Activated CD4-positive, alpha-beta T cell treated with anti-CD3 and anti-CD28 coated beads for 24 hours (primary cell): ENCODE measurements around the gene TMEM218.

Experiments
- DNase-seq, 2 donors: peaks; one replicate each; pipeline ENCODE4 v3.0.0-alpha.2; 2020; ENCODE audit warnings: low read depth in 2 of 2

Gene TMEM218

DNA sequence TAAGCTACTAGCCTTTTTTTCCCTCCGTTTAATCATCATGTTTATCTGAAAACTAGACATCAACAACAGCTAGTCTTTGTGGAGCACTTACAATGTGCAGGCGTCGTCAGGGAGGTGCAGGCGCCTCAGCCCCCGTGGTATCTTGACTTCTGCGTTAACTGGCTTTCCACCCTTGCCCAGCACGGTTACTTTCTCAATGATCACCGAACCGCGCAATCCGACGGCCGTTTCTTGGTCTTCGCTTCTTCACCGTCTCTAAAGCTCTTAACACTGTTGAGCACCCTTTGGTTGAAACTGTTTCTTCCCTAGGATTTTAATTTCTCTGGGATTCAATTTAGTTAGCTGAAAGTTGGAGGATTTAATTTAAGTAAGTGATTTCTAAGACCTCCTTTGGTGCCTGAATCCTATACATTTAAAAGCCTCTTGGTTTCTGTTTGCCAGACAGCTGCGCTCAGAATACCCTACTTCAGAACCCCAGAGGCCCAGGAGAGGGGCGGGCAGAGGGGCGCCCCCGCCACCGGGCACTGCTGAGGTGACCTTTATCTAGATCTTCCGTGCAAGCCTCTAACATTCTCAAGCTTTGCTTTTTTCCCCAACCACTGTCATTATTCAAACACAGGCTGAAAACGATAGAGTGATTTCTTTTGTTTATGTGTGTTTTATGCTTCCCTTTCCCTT, 18.0 kb upstream of the TMEM218 start:
- DNase-seq: no peak

DNA sequence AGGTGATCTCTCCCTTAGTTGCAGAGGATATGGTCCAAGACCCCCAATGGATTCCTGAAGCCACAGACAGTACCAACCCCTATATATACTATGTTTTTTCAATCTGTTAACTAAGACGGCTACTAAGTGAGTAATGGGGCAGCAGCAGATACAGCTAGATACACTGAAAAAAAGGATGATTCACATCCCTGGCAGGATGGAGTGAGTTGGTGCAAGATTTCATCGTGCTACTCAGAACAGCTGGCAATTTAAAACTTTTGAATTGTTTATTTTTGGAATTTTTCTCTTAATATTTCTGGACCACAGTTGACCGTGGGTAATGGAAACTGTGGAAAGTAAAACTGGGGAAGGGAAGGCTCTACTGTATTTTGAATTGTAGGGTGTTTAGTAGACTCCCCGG, 17.0 kb upstream of the TMEM218 start:
- no peak for DNase-seq

DNA sequence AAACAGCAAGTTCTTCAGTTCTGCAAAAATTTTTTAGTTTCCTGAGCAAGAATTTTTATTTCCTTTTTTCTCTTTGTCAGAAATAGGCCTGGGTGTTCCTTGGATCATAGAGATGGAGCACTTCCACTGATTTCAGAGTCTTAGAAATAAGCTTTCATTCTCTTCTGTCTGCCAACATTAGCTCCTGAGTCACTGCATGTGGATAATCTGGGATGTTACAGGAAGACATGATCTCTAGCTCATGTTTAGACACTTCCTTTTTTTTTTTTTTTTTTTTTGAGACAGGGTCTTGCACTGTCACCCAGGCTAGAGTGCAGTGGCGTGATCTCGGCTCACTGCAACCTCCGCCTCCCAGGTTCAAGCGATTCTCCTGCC, 13.2 kb upstream of the TMEM218 start:
- no peak for DNase-seq

DNA sequence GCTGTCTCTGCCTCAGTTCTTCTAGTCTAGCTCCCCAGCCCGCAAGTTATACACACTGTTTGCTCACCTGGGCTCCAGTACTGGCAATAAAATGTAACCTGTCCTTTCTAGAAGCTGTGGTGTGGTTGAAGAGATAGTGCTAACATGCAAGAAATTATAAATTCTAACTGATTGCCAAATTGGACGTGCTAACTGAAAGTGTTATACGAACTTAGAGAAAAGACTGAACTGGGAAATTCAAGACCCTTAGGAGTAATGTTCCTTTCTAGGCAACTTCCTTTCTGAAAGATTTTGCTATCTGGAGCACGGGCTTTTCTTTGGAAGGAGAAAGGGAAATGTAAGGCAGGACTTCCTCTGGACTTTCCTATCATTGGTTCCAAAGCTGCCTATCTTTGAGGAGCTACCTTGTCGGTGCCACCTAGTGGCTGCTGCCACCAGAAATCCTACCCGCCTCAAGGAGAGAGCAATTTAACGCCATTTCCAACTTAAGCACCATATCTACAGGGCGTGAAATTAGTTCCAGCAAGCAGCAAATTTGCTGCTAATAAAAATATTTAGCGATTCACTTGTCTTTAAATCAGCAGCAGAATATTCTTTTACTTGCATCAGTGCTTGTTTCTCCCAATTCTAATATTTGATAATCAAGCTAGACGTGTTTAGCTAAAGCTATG, 12.7 kb upstream of the TMEM218 start:
- DNase-seq: peak in 1 of 2 donors; percentile 22

DNA sequence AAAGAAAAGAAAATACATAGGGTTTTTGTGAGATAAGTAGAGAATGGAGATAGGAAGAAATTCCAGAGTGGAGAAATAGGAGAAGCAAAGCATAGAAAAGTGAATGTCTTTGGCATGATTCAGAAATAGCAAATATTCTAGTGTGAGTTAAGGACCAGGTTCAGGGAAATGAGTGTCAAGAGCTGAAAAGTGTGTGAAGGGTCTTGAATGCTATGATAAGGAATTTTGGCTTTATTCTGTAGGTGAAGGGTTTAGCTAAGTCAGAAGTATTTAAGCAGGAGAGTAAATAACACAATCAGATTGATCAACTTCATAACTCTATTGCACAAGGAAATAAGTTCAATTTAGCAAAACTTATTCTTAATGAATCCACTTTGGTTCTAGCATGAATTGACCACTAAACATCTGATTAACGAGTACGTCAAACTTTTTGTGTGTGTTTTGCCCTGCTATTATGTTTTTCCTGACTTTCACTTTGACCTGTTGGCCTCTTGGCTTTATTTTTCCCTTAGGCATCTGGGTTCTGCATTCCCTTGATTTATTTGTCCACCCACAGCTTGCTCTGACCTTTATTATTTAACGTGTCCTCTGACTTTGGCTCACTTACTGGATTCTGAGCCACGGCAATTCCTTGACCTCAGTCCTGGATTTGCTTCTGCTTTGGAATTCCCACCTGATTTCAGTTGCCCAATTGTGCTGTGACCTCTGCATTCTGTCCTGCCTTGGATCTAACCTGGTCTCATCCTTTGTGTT, 11.9 kb upstream of the TMEM218 start:
- no peak for DNase-seq

DNA sequence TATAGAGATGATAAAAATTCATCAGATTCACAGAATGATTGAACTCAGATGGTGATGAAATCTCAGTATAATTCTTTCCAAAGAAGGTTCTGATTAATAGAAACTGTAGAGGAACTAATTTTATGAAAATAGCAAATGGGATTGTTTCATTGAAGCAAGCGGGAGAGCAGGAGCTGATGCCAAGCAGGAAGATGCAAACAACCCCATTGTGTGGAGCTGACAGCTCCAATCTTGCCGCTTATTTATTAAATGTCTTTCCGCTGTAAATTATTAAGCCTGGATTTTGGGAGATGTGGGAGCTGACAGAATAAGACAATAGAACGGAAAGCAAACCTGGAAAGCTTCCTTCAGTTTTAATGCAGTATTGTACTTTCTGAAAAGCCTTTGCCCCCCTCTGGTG, 6.0 kb upstream of the TMEM218 start:
- no peak for DNase-seq

DNA sequence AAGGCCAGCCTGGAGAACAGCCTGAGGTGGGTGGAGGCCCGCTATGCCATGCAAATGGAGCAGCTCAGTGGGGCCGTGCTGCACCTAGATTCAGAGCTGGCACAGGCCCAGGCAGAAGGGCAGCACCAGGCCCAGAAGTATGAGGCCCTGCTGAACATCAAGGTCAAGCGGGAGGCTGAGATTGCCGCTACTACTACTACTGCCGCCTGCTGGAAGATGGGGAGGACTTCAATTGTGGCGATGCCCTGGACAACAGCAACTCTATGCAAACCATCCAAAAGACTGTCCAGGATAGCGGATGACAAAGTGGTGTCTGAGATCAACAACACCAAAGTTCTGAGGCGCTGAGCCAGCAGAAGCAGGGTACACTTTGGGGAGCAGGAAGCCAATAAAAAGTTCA, 3.1 kb upstream of the TMEM218 start:
- DNase-seq: no peak

DNA sequence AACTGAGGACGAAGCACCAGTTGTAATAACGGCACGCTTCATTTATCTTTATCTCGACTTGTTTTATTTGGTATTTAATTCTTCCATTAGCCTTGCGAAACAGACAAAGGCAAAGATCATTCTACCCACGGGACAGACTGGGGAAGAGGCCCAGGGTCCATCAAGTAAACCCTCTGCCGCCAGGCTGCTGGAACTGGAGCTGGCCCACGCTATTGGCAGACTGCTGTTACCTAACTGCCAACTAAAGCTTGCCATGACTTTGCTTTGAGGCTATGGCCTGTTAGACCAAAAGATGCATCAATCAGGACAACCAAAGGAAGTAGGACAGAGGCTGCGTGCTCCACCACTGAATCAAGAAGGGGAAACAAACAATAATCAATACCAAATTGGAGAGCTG, 780 bp upstream of the TMEM218 start:
- DNase-seq: no peak

DNA sequence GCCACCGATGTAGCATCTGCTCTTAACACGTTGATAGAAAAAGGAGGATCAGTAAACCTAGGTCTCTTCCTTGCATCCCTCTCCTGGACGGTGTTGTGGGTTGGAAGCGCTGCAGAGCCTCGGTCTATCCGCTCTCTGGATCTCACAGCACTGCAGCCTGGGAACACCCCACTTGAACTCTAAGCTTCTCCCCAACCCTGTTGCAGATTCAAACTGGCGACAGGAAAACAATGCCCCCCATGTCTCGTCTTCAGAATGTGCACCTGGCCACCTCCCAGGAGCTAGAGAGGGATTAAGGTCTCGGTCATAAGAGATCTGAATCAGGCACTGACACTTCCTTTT, 454 bp downstream of the TMEM218 start:
- no peak for DNase-seq

DNA sequence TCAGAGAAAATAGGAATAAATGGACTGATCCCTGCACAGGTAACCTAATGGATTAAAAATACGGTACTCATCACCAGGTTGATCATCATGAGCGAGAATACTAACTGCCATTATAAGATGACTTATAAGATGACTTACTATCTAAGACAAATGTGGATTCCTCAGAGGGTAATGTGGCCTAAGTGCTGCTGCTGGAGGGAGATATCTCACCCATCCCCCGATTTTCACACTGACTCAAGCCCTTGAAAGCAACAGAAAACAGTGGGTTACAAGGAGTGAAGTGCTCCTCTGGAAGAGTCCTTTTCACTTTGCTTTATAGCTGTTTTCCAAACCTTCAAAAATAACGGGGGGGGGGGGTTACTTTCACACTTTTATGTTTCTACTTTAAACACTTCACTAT, 920 bp downstream of the TMEM218 start:
- no peak for DNase-seq

DNA sequence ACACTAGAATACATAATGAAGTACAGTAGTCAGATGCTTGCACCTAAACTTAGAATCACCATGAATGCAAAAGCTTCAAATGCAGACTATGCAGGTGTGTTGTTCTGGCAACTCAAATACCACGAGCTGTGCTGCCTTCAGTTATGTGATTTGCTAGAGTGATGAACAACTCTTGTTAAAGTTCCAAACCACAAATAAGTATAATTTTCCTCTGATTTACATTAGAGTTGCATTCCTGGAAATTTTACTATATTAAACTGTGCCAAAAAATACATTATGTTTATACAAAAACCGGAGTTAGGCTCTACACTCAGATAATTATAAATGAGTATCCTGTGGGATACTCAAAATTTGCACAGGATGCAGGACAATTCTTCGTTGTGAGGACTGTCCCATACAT, 3.0 kb downstream of the TMEM218 start:
- DNase-seq: no peak

DNA sequence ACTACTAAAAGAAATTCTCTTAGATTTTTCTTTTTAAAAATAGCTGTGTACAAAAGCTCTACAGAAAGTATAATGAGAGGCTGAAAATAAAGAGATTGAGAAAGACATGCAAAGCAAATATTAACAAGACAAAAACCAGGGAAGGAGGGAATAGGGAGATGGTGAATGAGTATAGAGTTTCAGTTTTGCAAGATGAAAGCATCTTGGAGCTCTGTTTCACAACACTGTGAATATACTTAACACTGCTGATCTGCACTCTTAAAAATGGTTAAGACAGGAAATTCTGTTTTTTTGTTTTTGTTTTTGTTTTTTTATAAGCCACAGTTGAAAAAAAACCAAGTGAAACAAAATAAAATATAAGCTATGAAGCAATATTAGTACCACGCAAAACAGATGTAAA, 5.5 kb downstream of the TMEM218 start:
- no peak for DNase-seq

DNA sequence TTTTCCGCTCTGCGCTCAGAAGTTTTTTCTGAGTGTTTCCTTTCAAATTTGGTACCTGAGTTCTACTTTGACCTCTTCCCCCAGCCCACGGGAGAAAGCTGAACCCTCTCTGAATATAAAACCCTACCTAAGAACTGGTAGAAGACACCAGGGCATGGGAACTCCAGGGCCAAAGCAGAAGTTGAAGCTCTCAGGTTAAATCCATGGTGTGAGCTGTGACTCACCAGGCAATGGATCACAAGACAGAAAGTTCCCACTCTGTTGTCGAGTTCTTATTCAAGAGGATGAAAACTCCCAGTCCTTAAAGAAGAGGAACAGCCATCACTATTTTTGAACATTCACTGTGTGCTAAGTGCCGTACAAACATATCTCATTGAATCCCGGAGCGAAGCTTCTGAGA, 8.9 kb downstream of the TMEM218 start:
- DNase-seq: no peak

DNA sequence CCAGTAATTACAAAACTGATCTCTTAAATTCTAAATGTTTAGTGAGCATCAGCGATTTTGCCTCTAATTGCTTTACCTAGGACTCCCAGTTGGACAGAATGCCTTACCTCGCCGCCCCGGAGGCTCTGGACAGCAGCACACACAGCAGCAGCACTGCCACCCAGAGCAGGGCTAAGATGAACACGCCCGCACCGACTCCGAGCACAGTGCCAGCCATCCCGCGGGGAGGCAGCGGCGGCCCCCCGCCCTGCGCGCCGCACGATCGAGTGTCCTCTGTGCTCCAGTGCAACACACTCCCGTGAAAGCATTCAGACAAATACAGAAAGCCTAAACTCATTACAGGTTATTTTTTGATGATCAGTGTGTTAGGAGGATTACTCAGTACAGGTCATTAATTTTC, 9.4 kb downstream of the TMEM218 start:
- no peak for DNase-seq

DNA sequence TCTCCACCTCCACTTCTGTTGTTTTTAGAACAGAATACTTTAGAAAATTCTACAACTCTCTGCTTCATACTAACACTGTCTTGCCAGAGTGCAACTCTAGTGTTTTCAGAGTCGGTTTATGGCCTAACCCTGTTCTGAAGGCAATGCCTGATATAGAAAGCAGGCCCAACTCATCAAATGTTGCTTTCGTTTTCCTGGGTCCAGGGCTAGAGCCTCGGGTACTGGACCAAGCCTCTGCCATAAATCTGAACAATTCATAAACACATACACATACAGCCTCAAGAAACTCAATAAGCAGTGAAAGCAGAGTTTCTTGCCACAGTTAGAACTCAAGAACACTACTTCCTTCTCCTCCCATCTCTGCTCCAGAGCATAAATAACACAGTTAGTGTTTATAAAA, 9.8 kb downstream of the TMEM218 start:
- no peak for DNase-seq

DNA sequence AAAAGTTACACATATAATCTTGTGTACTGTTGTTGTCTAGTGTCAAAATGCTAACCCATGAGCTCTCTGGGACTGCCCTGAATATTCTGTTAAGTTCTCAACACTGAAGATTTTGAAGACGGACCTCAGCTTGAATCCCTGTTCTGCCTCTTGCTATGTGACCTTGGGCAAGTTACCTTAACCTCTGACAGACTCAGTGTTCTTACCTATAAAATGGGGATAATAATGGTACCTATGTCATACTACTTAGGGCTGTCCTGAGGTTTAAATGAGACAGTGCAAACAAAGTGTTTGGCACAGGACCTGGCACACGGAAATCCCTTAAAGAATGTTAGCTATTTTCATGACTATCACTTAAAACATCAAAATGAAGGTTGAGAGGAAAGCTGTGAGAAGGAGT, 11.3 kb downstream of the TMEM218 start:
- DNase-seq: no peak

DNA sequence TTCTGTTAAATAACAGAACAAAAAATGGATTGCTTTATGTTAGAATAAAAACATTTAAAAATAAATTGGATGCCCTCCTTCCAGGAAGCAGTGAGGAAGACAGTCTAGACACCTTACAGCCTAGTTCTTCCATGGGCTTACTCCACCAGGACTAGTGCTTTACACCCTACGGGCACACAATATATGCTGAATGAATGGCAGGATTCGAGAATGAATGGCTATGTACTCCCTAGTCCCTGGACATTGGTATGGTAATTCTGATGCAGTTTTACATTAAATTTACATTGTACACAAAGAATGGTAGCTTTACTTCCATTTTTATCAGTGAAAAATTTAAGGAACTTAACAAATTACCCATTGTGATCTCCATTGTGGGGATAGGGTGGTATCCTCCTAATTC, 16.7 kb downstream of the TMEM218 start:
- DNase-seq: no peak

DNA sequence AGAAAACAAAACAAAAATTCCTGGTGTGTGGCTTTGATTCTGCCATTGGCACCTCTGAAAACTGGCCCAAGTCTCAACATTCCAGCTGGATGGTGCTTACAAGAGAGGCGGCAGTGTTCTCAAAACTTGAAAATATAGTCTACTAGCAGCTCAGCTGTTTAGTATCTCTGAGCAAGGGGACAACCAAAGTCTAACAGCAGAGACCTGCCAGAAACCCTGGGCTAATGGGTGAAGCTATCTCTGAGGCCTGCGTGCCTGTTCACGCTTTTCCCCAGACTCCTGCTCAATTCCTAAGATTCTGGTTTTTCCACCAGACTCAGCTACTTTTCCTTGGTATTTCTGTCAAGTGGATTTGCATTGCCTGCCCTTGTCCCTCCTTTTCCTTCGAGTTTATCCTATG, 17.9 kb downstream of the TMEM218 start:
- DNase-seq: no peak

DNA sequence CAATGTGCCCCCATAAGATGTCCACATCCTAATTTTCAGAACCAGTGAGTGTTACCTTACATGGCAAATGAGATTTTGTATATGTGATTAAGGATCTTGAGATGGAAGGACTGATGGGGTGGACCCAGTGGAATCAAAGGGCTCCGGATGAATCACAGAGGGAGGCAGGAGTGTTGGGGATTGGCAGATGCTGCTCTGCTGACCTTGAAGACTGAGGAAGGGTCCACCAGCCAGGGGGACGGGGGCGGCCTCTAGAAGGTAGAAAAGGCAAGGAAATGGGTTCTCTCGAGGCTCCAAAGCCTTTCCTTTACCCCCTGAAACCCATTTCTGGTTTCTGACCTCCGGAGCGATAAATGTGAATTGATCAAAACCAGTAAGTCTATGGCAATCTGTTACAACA, 18.8 kb downstream of the TMEM218 start:
- no peak for DNase-seq

DNA sequence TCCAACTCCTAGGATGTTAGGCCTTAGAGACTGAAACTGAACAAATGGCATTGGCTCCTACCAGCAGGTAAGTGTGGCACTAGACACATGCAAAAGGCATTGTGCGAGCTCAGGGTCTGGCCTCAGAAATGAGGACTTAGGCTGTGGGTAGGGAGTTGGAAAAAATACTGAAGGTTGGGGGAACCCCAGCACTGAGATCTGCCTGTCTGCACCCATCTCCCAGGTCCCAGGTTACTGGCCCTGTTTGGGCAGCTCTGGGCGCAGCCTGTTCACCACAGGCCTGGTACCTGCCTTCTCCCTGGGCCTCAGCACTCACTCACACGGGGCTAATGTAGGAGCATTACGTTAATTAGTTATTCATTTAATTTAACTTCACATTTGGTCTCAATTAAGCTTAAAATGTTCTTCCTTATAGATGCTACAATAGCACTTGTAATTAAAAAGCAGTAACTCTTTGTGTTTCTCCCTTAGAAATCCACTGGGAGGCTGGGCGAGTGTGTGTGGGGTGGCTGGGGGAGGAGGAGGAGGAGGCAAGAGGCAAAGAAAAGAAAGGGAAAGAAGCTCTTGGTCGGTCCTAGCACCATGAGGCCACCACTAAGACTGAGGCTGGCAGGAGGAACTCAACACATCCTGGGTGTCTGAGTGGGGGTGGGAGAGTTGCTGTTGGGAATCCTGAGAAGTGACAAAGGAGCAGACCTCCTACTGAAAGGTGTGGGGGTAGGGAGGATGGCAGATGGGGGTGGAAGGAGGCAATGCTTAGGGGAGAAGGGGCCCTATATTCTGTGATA, 19.4 kb downstream of the TMEM218 start:
- DNase-seq: no peak

DNA sequence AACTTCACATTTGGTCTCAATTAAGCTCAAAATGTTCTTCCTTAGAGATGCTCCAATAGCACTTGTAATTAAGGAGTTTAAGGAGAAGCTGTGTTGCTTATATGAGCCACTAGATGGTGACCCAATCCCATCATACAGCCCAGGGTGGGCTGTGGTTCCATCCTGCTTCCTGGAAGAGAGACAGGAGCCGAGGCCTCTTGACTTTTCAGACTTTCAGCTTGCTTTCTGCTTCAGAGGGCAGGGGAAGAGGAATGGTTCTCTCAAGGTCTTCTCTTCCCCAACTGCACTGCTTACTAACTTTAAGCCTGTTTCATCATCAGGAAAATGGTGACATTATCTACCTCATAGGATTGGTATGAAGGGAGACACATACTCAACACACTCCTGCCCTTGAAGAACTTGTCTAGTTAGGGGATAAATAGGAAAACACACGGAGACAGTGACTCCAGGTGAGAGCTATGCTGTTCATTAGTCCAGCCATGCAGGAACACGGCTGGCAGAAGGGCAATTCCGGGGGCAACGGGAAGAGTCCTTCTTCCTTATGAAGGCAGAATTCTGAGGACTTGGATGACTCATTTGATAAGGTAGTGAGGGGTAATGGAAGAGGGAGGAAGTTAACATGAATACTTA, 20.1 kb downstream of the TMEM218 start:
- no peak for DNase-seq

DNA sequence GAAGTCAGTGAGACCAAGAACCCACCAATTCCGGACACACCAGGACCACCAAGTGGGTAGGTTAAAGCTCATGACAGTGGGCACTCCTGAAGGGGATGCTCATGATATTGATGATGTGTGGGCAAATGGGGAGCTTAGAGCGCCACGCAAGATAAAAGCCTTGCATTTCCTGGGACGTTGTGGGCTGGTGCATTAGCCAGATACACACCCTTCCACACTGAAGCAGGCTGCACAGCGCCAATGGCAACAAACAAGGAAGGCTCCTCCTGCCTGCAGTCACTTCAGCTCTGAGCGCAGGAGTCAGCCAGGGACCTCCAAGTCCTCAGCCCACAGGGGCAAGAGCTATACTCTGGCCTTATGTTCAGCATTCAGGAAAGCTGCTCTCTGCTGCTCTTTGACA, 20.6 kb downstream of the TMEM218 start:
- DNase-seq: no peak
